H9 (cell line): ENCODE results near the gene GALNS. TPM values are rescaled to one million over a fixed set of nuclear protein-coding genes. Genes with fewer than 3 reads are reported as not detected.

Experiments
- DNase-seq: peaks from one replicate; pipeline ENCODE4 v3.0.0-alpha.2; 2017
- H2AFZ ChIP-seq: one replicate; pipeline ENCODE4 v1.6.1; 2013; ENCODE audit warnings: mild to moderate bottlenecking, low read length, control low read depth, moderate library complexity
- H2AK5ac ChIP-seq: 2 replicates; pipeline ENCODE4 v1.6.1; 2013; ENCODE audit warnings: low read length, control low read depth, mixed read lengths; ENCODE audit not compliant: insufficient read length
- H2BK120ac ChIP-seq: one replicate; pipeline ENCODE4 v1.6.1; 2013; ENCODE audit warnings: low read depth, mild to moderate bottlenecking, low read length, control low read depth, inconsistent platforms; ENCODE audit not compliant: poor library complexity, severe bottlenecking
- H2BK12ac ChIP-seq: 2 replicates; pipeline ENCODE4 v1.6.1; 2013; ENCODE audit warnings: low read length, control low read depth, mixed read lengths, low read depth; ENCODE audit not compliant: insufficient read length
- H2BK15ac ChIP-seq: 2 replicates; pipeline ENCODE4 v1.6.1; 2013; ENCODE audit warnings: low read depth, low read length, control low read depth
- H2BK20ac ChIP-seq: one replicate; pipeline ENCODE4 v1.6.1; 2013; ENCODE audit warnings: low read depth, mild to moderate bottlenecking, low read length, control low read depth, inconsistent platforms; ENCODE audit not compliant: poor library complexity, severe bottlenecking
- H2BK5ac ChIP-seq: 2 replicates; pipeline ENCODE4 v1.6.1; 2013; ENCODE audit warnings: low read length, control low read depth, mixed read lengths; ENCODE audit not compliant: insufficient read length
- H3K14ac ChIP-seq: 2 replicates; pipeline ENCODE4 v1.6.1; 2013; ENCODE audit warnings: low read length, control low read depth; ENCODE audit not compliant: insufficient read depth
- H3K18ac ChIP-seq: 2 replicates; pipeline ENCODE4 v1.6.1; 2013; ENCODE audit warnings: low read depth, mild to moderate bottlenecking, mixed read lengths, low read length, control low read depth; ENCODE audit not compliant: insufficient read length
- H3K23ac ChIP-seq: 2 replicates; pipeline ENCODE4 v1.6.1; 2013; ENCODE audit warnings: low read length, control low read depth, mixed read lengths, low read depth; ENCODE audit not compliant: insufficient read length
- H3K23me2 ChIP-seq: 2 replicates; pipeline ENCODE4 v1.6.1; 2013; ENCODE audit warnings: low read depth, mild to moderate bottlenecking, mixed read lengths, low read length, control low read depth; ENCODE audit not compliant: insufficient read length, poor library complexity, severe bottlenecking
- H3K27ac ChIP-seq: 2 replicates; pipeline ENCODE4 v1.5.1; 2013; ENCODE audit warnings: low read length, control low read depth, mixed read lengths, low read depth; ENCODE audit not compliant: insufficient read length
- H3K27me3 ChIP-seq: 2 replicates; pipeline ENCODE4 v1.6.1; 2013; ENCODE audit warnings: low read length, control low read depth, inconsistent platforms; ENCODE audit not compliant: insufficient read depth
- H3K4ac ChIP-seq: 2 replicates; pipeline ENCODE4 v1.6.1; 2013; ENCODE audit warnings: low read depth, mild to moderate bottlenecking, control low read depth, inconsistent platforms, low read length, moderate library complexity
- H3K4me1 ChIP-seq: 2 replicates; pipeline ENCODE4 v1.6.1; 2013; ENCODE audit warnings: low read length, control low read depth, inconsistent platforms; ENCODE audit not compliant: insufficient read depth
- H3K4me2 ChIP-seq: 2 replicates; pipeline ENCODE4 v1.6.1; 2013; ENCODE audit warnings: low read length, control low read depth, mixed read lengths; ENCODE audit not compliant: insufficient read length, insufficient read depth
- H3K56ac ChIP-seq: 2 replicates; pipeline ENCODE4 v1.6.1; 2013; ENCODE audit warnings: low read depth, mild to moderate bottlenecking, mixed read lengths, low read length, control low read depth; ENCODE audit not compliant: insufficient read length
- H3K79me1 ChIP-seq: 2 replicates; pipeline ENCODE4 v1.6.1; 2013; ENCODE audit warnings: low read depth, mild to moderate bottlenecking, moderate library complexity, low read length, control low read depth, inconsistent platforms; ENCODE audit not compliant: insufficient read depth, poor library complexity, severe bottlenecking
- H3K79me2 ChIP-seq: 2 replicates; pipeline ENCODE4 v1.6.1; 2013; ENCODE audit warnings: low read length, control low read depth, inconsistent platforms; ENCODE audit not compliant: insufficient read depth
- H3K9ac ChIP-seq: 2 replicates; pipeline ENCODE4 v1.6.1; 2013; ENCODE audit warnings: low read length, control low read depth, mixed read lengths; ENCODE audit not compliant: insufficient read length; ENCODE audit errors: extremely low read depth
- H3K9me3 ChIP-seq: one replicate; pipeline ENCODE4 v1.6.1; 2013; ENCODE audit warnings: low read depth, low read length, inconsistent platforms; ENCODE audit not compliant: control insufficient read depth
- H3T11ph ChIP-seq: one replicate; pipeline ENCODE4 v1.6.1; 2013; ENCODE audit warnings: mild to moderate bottlenecking, low read length, control low read depth, inconsistent platforms
- H4K20me1 ChIP-seq: one replicate; pipeline ENCODE4 v1.6.1; 2013; ENCODE audit not compliant: control insufficient read depth, insufficient read length, insufficient read depth
- H4K5ac ChIP-seq: 2 replicates; pipeline ENCODE4 v1.6.1; 2013; ENCODE audit warnings: low read depth, mild to moderate bottlenecking, mixed read lengths, low read length, control low read depth; ENCODE audit not compliant: insufficient read length
- H4K8ac ChIP-seq: replicated peaks from 2 replicates; pipeline ENCODE4 v1.6.1; 2013; ENCODE audit warnings: low read length, control low read depth, mixed read lengths, low read depth; ENCODE audit not compliant: insufficient read length
- H4K91ac ChIP-seq: 2 replicates; pipeline ENCODE4 v1.6.1; 2013; ENCODE audit warnings: low read depth, mild to moderate bottlenecking, moderate library complexity, mixed read lengths, low read length, control low read depth; ENCODE audit not compliant: insufficient read length
- H3K27ac Mint-ChIP-seq, 3 experiments: 2 replicates in 2 of 3; 3 replicates in 1 of 3; pipeline ENCODE4 v1.8.0; 2020 to 2021; ENCODE audit warnings: mixed read lengths in 3 of 3, mild to moderate bottlenecking in 1 of 3, moderate library complexity in 1 of 3
- H3K27me3 Mint-ChIP-seq: 2 replicates; pipeline ENCODE4 v1.8.0; 2021; ENCODE audit warnings: low read depth, mild to moderate bottlenecking, moderate library complexity, mixed read lengths
- H3K36me3 Mint-ChIP-seq, 3 experiments: 2 replicates in 2 of 3; 3 replicates in 1 of 3; pipeline ENCODE4 v1.8.0; 2020 to 2021; ENCODE audit warnings: low read depth in 3 of 3, mixed read lengths in 3 of 3; ENCODE audit not compliant: insufficient read depth in 1 of 3
- H3K4me1 Mint-ChIP-seq, 2 experiments: 2 replicates each; pipeline ENCODE4 v1.8.0; 2020; ENCODE audit warnings: mixed read lengths in 2 of 2
- H3K4me3 Mint-ChIP-seq, 2 experiments: 2 replicates in 1 of 2; 3 replicates in 1 of 2; pipeline ENCODE4 v1.8.0; 2020 to 2021; ENCODE audit warnings: mild to moderate bottlenecking in 2 of 2, mixed read lengths in 2 of 2, moderate library complexity in 1 of 2
- H3K9me3 Mint-ChIP-seq, 2 experiments: 2 replicates in 1 of 2; 3 replicates in 1 of 2; pipeline ENCODE4 v1.8.0; 2020; ENCODE audit warnings: mild to moderate bottlenecking in 2 of 2, mixed read lengths in 2 of 2, moderate library complexity in 1 of 2
- WGBS: extraction: QIAGEN DNeasy Blood & Tissue Kit; methylation state at CpG from one replicate; pipeline ENCODE4 v1.1.7; 2013; ENCODE audit warnings: missing lambda C conversion rate, low lambda C conversion rate, mixed read lengths; ENCODE audit not compliant: insufficient read length; ENCODE audit errors: extremely low coverage; 5-methylcytosine and 5-hydroxymethylcytosine counted together
- total RNA-seq: library from RNA; stranded (reverse); gene quantifications from 2 replicates; pipeline ENCODE4 v1.2.1, GENCODE V29; 2021
- TF ChIP-seq, protein P1 (sequence below): fragments of 200-600 bp; sonication (generic); conservative IDR thresholded peaks from 3 replicates; pipeline ENCODE4 v1.8.0; 2021; ENCODE audit warnings: antibody characterized with exemption, mild to moderate bottlenecking

Gene GALNS
- total RNA-seq, 1 experiment from 2014 or later, result 20.3 TPM

- H3K9ac ChIP-seq, result no peak overlapping the region
- WGBS, result no CpG with 5 or more reads among the region's 18 CpGs
- H3K27ac ChIP-seq, result no peak overlapping the region
These were observed 38.2 kb downstream of the GALNS start for GRCh38 chr16:88818575-88818874.

More at GRCh38 chr16:88818575-88818874, 38.2 kb downstream of the GALNS start:
- H3K4me3 Mint-ChIP-seq, result no peak overlapping the region
- H3K27me3 Mint-ChIP-seq, result no peaks in the 10 kb centered on the region
- H2AFZ ChIP-seq, result no peak overlapping the region
- no peak overlapping the region for H3K4ac ChIP-seq
- H3K14ac ChIP-seq, result no peak overlapping the region; the same call in 1 of the 2 replicates
- no peak overlapping the region for H4K91ac ChIP-seq
- H3K79me1 ChIP-seq, result no peaks in the 10 kb centered on the region
- H3K4me1 ChIP-seq, result no peaks in the 10 kb centered on the region
- H2BK120ac ChIP-seq, result no peak overlapping the region
- H3K23me2 ChIP-seq, result no peaks in the 10 kb centered on the region
- peak overlapping the region in 2 of 3 experiments; percentile 68 to 84; a peak in 5 of 7 replicates for H3K27ac Mint-ChIP-seq
- H3K18ac ChIP-seq, result no peak overlapping the region
- no peaks in the 10 kb centered on the region for H3K9me3 ChIP-seq
- no peaks in the 10 kb centered on the region for H3K79me2 ChIP-seq
- H3K36me3 Mint-ChIP-seq, result peaks cover 1 to 8% (median 6%) of the 10 kb centered on the region in 3 experiments; a peak in 2 of 7 replicates
- no peak overlapping the region for H2BK12ac ChIP-seq
- DNase-seq, result no peak
- no peaks in the 10 kb centered on the region for H3K4me1 Mint-ChIP-seq
- no peaks in the 10 kb centered on the region for H3K27me3 ChIP-seq
- H3K4me2 ChIP-seq, result no peak overlapping the region
- TF ChIP-seq, protein P1, sequence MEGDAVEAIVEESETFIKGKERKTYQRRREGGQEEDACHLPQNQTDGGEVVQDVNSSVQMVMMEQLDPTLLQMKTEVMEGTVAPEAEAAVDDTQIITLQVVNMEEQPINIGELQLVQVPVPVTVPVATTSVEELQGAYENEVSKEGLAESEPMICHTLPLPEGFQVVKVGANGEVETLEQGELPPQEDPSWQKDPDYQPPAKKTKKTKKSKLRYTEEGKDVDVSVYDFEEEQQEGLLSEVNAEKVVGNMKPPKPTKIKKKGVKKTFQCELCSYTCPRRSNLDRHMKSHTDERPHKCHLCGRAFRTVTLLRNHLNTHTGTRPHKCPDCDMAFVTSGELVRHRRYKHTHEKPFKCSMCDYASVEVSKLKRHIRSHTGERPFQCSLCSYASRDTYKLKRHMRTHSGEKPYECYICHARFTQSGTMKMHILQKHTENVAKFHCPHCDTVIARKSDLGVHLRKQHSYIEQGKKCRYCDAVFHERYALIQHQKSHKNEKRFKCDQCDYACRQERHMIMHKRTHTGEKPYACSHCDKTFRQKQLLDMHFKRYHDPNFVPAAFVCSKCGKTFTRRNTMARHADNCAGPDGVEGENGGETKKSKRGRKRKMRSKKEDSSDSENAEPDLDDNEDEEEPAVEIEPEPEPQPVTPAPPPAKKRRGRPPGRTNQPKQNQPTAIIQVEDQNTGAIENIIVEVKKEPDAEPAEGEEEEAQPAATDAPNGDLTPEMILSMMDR, result no peak
- H2AK5ac ChIP-seq, result no peak overlapping the region
- H2BK5ac ChIP-seq, result no peak overlapping the region
- no peak overlapping the region for H3K23ac ChIP-seq
- H3K56ac ChIP-seq, result no peak overlapping the region
- H4K8ac ChIP-seq, result no peak overlapping the region
- no peaks in the 10 kb centered on the region for H3K9me3 Mint-ChIP-seq
- H2BK15ac ChIP-seq, result no peak overlapping the region
- no peak overlapping the region for H3T11ph ChIP-seq
- H2BK20ac ChIP-seq, result no peak overlapping the region
- no peak overlapping the region for H4K5ac ChIP-seq
- H4K20me1 ChIP-seq, result no peaks in the 10 kb centered on the region
